ENCODE results near the gene SDHD. TPM values are rescaled to one million over a fixed set of nuclear protein-coding genes. Genes with fewer than 3 reads are reported as not detected.

SDHD gene
- total and polyA plus RNA-seq, 2 donors (not counting 1 experiment from before 2014, with no cell fraction given): 148 to 186 TPM

- Histone ChIP-seq H3K4me3 (replicated peaks in 1 of 4; ENCODE audit: control extremely low read depth in 1 of 4, insufficient read depth in 1 of 4, low read depth in 3 of 4, low read length in 4 of 4) (no peak overlapping the region), H3K27me3 (ENCODE audit: control insufficient read depth, insufficient read depth, low read length) (no peaks in the 10 kb centered on the region), H4K20me1 (ENCODE audit: control insufficient read depth, extremely low read depth, insufficient read depth, low read length) (no peaks in the 10 kb centered on the region), H3K9ac (ENCODE audit: insufficient read depth, low read length) (no peak overlapping the region), H3K36me3 (ENCODE audit: control insufficient read depth, insufficient read depth, low read length) (peaks cover 4% of the 10 kb centered on the region), H3K4me1 (ENCODE audit: control insufficient read depth, extremely low read depth, insufficient read depth, low read length) (no peaks in the 10 kb centered on the region), H3K27ac (ENCODE audit: insufficient read depth, low read length) (no peak overlapping the region), H3K9me3 (ENCODE audit: control insufficient read depth, insufficient read depth, low read depth, low read length) (no peaks in the 10 kb centered on the region), H3K4me2 (ENCODE audit: extremely low read depth, insufficient read depth, low read length) (no peak overlapping the region), H2AFZ (ENCODE audit: low read length) (no peak overlapping the region), H3K79me2 (ENCODE audit: control insufficient read depth, insufficient read depth, low read length) (no peaks in the 10 kb centered on the region)
- DNase-seq (ENCODE audit: low read depth in 2 of 2): no peak
- no peak for TF ChIP-seq CTCF (conservative IDR thresholded peaks at IDR 0.05 in 1 of 2, IDR thresholded peaks at IDR 0.05 in 1 of 2; ENCODE audit: low read depth in 1 of 2, low read length in 2 of 2)
- TF ChIP-seq EZH2 (IDR thresholded peaks at IDR 0.05; ENCODE audit: low read length, missing control alignments): no peak
These were observed 29.5 kb upstream of the SDHD start for GRCh38 chr11:112057170-112057569.

- H2AFZ ChIP-seq (ENCODE audit: low read length): no peak overlapping the region
- no peaks in the 10 kb centered on the region for H3K9me3 ChIP-seq (ENCODE audit: control insufficient read depth, insufficient read depth, low read depth, low read length)
- H3K4me3 ChIP-seq (replicated peaks in 1 of 4; ENCODE audit: control extremely low read depth in 1 of 4, insufficient read depth in 1 of 4, low read depth in 3 of 4, low read length in 4 of 4): no peak overlapping the region
- H3K27me3 ChIP-seq (ENCODE audit: control insufficient read depth, insufficient read depth, low read length): no peaks in the 10 kb centered on the region
- no peak overlapping the region for H3K27ac ChIP-seq (ENCODE audit: insufficient read depth, low read length)
- H3K4me1 ChIP-seq (ENCODE audit: control insufficient read depth, extremely low read depth, insufficient read depth, low read length): no peaks in the 10 kb centered on the region
- peaks cover 4% of the 10 kb centered on the region for H3K36me3 ChIP-seq (ENCODE audit: control insufficient read depth, insufficient read depth, low read length)
- no peaks in the 10 kb centered on the region for H4K20me1 ChIP-seq (ENCODE audit: control insufficient read depth, extremely low read depth, insufficient read depth, low read length)
- no peak for TF ChIP-seq CTCF (conservative IDR thresholded peaks at IDR 0.05 in 1 of 2, IDR thresholded peaks at IDR 0.05 in 1 of 2; ENCODE audit: low read depth in 1 of 2, low read length in 2 of 2)
- TF ChIP-seq EZH2 (IDR thresholded peaks at IDR 0.05; ENCODE audit: low read length, missing control alignments): no peak
- H3K9ac ChIP-seq (ENCODE audit: insufficient read depth, low read length): no peak overlapping the region
- DNase-seq (ENCODE audit: low read depth in 2 of 2): no peak
- H3K4me2 ChIP-seq (ENCODE audit: extremely low read depth, insufficient read depth, low read length): no peak overlapping the region
- no peaks in the 10 kb centered on the region for H3K79me2 ChIP-seq (ENCODE audit: control insufficient read depth, insufficient read depth, low read length)
These were observed 28.6 kb upstream of the SDHD start for GRCh38 chr11:112058103-112058502.

- peak in 1 of 2 donors; percentile 15 for DNase-seq (ENCODE audit: low read depth in 2 of 2)
- peaks cover 5% of the 10 kb centered on the region for H3K36me3 ChIP-seq (ENCODE audit: control insufficient read depth, insufficient read depth, low read length)
These were observed 23.8 kb upstream of the SDHD start for GRCh38 chr11:112062923-112063322.

More at GRCh38 chr11:112062923-112063322, 23.8 kb upstream of the SDHD start:
- H3K9me3 ChIP-seq (ENCODE audit: control insufficient read depth, insufficient read depth, low read depth, low read length): no peaks in the 10 kb centered on the region
- H3K4me1 ChIP-seq (ENCODE audit: control insufficient read depth, extremely low read depth, insufficient read depth, low read length): no peaks in the 10 kb centered on the region
- no peaks in the 10 kb centered on the region for H4K20me1 ChIP-seq (ENCODE audit: control insufficient read depth, extremely low read depth, insufficient read depth, low read length)
- TF ChIP-seq CTCF (conservative IDR thresholded peaks at IDR 0.05 in 1 of 2, IDR thresholded peaks at IDR 0.05 in 1 of 2; ENCODE audit: low read depth in 1 of 2, low read length in 2 of 2) (no peak), EZH2 (IDR thresholded peaks at IDR 0.05; ENCODE audit: low read length, missing control alignments) (no peak)
- H3K9ac ChIP-seq (ENCODE audit: insufficient read depth, low read length): no peak overlapping the region
- no peak overlapping the region for H2AFZ ChIP-seq (ENCODE audit: low read length)
- H3K79me2 ChIP-seq (ENCODE audit: control insufficient read depth, insufficient read depth, low read length): no peaks in the 10 kb centered on the region
- no peak overlapping the region for H3K27ac ChIP-seq (ENCODE audit: insufficient read depth, low read length)
- H3K4me3 ChIP-seq (replicated peaks in 1 of 4; ENCODE audit: control extremely low read depth in 1 of 4, insufficient read depth in 1 of 4, low read depth in 3 of 4, low read length in 4 of 4): no peak overlapping the region
- no peaks in the 10 kb centered on the region for H3K27me3 ChIP-seq (ENCODE audit: control insufficient read depth, insufficient read depth, low read length)
- no peak overlapping the region for H3K4me2 ChIP-seq (ENCODE audit: extremely low read depth, insufficient read depth, low read length)
